HEK293 (cell line): Measurements from ENCODE around the gene SELENOK.

Experiments
- CTCF ChIA-PET: fragments of 350-600 bp; formaldehyde crosslinking; extraction: SDS; loops from one replicate; lab custom pipeline; 2021; ENCODE audit warnings: antibody characterized with exemption; lab: Yijun Ruan, JAX
- POLR2A ChIA-PET: fragments of 300-600 bp; formaldehyde crosslinking; extraction: SDS; loops from one replicate; lab custom pipeline; 2020; ENCODE audit warnings: antibody characterized with exemption, inconsistent platforms; lab: Yijun Ruan, JAX
- H3K27ac ChIP-seq: fragments of 200-500 bp; sonication (Bioruptor generic); 2 replicates; pipeline ENCODE4 v1.5.1; 2014; ENCODE audit warnings: low read depth, low read length, control low read depth, inconsistent platforms; ENCODE audit errors: extremely low read depth
- H3K36me3 ChIP-seq, 2 experiments: fragments of 200-500 bp in 1 of 2; sonication (Bioruptor generic) in 1 of 2; 1 replicate in 1 of 2; 2 replicates in 1 of 2; pipeline ENCODE4 v1.5.1; 2014 to 2017; ENCODE audit warnings: inconsistent platforms in 2 of 2, low read length in 2 of 2; ENCODE audit not compliant: control insufficient read depth in 2 of 2, insufficient read depth in 1 of 2
- H3K4me1 ChIP-seq: fragments of 200-500 bp; sonication (Bioruptor generic); 2 replicates; pipeline ENCODE4 v1.5.1; 2014; ENCODE audit warnings: mild to moderate bottlenecking, low read length, inconsistent platforms; ENCODE audit not compliant: control insufficient read depth, insufficient read depth
- H3K4me3 ChIP-seq: 2 replicates; pipeline ENCODE4 v1.5.1; 2011; ENCODE audit warnings: low read depth, mild to moderate bottlenecking, control low read depth, low read length, moderate library complexity
- H3K9me3 ChIP-seq: fragments of 200-500 bp; sonication (Bioruptor generic); 2 replicates; pipeline ENCODE4 v1.5.1; 2014; ENCODE audit warnings: low read depth, low read length, inconsistent platforms; ENCODE audit not compliant: control insufficient read depth, insufficient read depth
- GLIS1 ChIP-seq: fragments of 450-650 bp; formaldehyde crosslinking; IDR thresholded peaks from 2 replicates; pipeline ENCODE4 v1.5.1; 2016; ENCODE audit warnings: missing biosample characterization, missing genetic modification characterization
- KLF1 ChIP-seq: fragments of 450-650 bp; formaldehyde crosslinking; IDR thresholded peaks from 2 replicates; pipeline ENCODE4 v1.5.1; 2016; ENCODE audit warnings: missing biosample characterization, missing genetic modification characterization
- SCRT2 ChIP-seq: fragments of 450-650 bp; formaldehyde crosslinking; IDR thresholded peaks from 2 replicates; pipeline ENCODE4 v1.5.1; 2016; ENCODE audit warnings: missing biosample characterization, missing genetic modification characterization
- TRIM28 ChIP-seq: IDR thresholded peaks from 2 replicates; pipeline ENCODE4 v1.6.1; 2011; ENCODE audit warnings: low read length, control low read depth, borderline replicate concordance
- YY1 ChIP-seq: fragments of 450-650 bp; formaldehyde crosslinking; IDR thresholded peaks from 2 replicates; pipeline ENCODE4 v1.5.1; 2018; ENCODE audit warnings: missing biosample characterization, missing genetic modification characterization
- ZBTB1 ChIP-seq: fragments of 450-650 bp; formaldehyde crosslinking; IDR thresholded peaks from 2 replicates; pipeline ENCODE4 v1.5.1; 2016; ENCODE audit warnings: missing biosample characterization, missing genetic modification characterization
- ZBTB21 ChIP-seq: fragments of 450-650 bp; formaldehyde crosslinking; IDR thresholded peaks from 2 replicates; pipeline ENCODE4 v1.5.1; 2017; ENCODE audit warnings: missing biosample characterization, missing genetic modification characterization
- ZBTB7A ChIP-seq: fragments of 450-650 bp; formaldehyde crosslinking; IDR thresholded peaks from 2 replicates; pipeline ENCODE4 v1.5.1; 2016; ENCODE audit warnings: low read depth, missing biosample characterization, missing genetic modification characterization
- ZFP3 ChIP-seq: fragments of 450-650 bp; formaldehyde crosslinking; IDR thresholded peaks from 2 replicates; pipeline ENCODE4 v1.5.1; 2016; ENCODE audit warnings: low read depth, missing biosample characterization, missing genetic modification characterization
- ZNF114 ChIP-seq: fragments of 450-650 bp; formaldehyde crosslinking; IDR thresholded peaks from 2 replicates; pipeline ENCODE4 v1.5.0; 2017; ENCODE audit warnings: missing biosample characterization, missing genetic modification characterization
- ZNF133 ChIP-seq: fragments of 450-650 bp; formaldehyde crosslinking; IDR thresholded peaks from 2 replicates; pipeline ENCODE4 v1.5.1; 2016; ENCODE audit warnings: missing biosample characterization, missing genetic modification characterization
- ZNF175 ChIP-seq: fragments of 450-650 bp; formaldehyde crosslinking; IDR thresholded peaks from 2 replicates; pipeline ENCODE4 v1.5.1; 2016; ENCODE audit warnings: missing biosample characterization, missing genetic modification characterization
- ZNF18 ChIP-seq: fragments of 450-650 bp; formaldehyde crosslinking; IDR thresholded peaks from 2 replicates; pipeline ENCODE4 v1.5.1; 2016; ENCODE audit warnings: missing biosample characterization, missing genetic modification characterization
- ZNF2 ChIP-seq: fragments of 450-650 bp; formaldehyde crosslinking; IDR thresholded peaks from 2 replicates; pipeline ENCODE4 v1.5.1; 2016; ENCODE audit warnings: missing biosample characterization, missing genetic modification characterization
- ZNF239 ChIP-seq: fragments of 450-650 bp; formaldehyde crosslinking; IDR thresholded peaks from 2 replicates; pipeline ENCODE4 v1.5.1; 2016; ENCODE audit warnings: missing biosample characterization, missing genetic modification characterization
- ZNF335 ChIP-seq: fragments of 450-650 bp; formaldehyde crosslinking; conservative IDR thresholded peaks from 2 replicates; pipeline ENCODE4 v1.5.1; 2016; ENCODE audit warnings: missing biosample characterization, missing genetic modification characterization
- ZNF404 ChIP-seq: fragments of 450-650 bp; formaldehyde crosslinking; IDR thresholded peaks from 2 replicates; pipeline ENCODE4 v1.5.1; 2017; ENCODE audit warnings: missing biosample characterization, missing genetic modification characterization
- ZNF449 ChIP-seq: fragments of 450-650 bp; formaldehyde crosslinking; IDR thresholded peaks from 2 replicates; pipeline ENCODE4 v1.5.1; 2017; ENCODE audit warnings: missing biosample characterization, mild to moderate bottlenecking, missing genetic modification characterization, moderate library complexity
- ZNF48 ChIP-seq: fragments of 450-650 bp; formaldehyde crosslinking; IDR thresholded peaks from 2 replicates; pipeline ENCODE4 v1.5.1; 2016; ENCODE audit warnings: missing biosample characterization, missing genetic modification characterization
- ZNF600 ChIP-seq: fragments of 450-650 bp; formaldehyde crosslinking; IDR thresholded peaks from 2 replicates; pipeline ENCODE4 v1.5.1; 2016; ENCODE audit warnings: missing biosample characterization, missing genetic modification characterization
- ZNF660 ChIP-seq: fragments of 450-650 bp; IDR thresholded peaks from 2 replicates; pipeline ENCODE4 v1.5.1; 2018; ENCODE audit warnings: missing biosample characterization, mild to moderate bottlenecking, missing genetic modification characterization
- ZNF692 ChIP-seq: fragments of 450-650 bp; formaldehyde crosslinking; IDR thresholded peaks from 2 replicates; pipeline ENCODE4 v1.5.1; 2016; ENCODE audit warnings: missing biosample characterization, missing genetic modification characterization
- ZNF837 ChIP-seq: fragments of 450-650 bp; formaldehyde crosslinking; IDR thresholded peaks from 2 replicates; pipeline ENCODE4 v1.5.1; 2016; ENCODE audit warnings: missing biosample characterization, missing genetic modification characterization
- TF ChIP-seq, protein P1 (sequence below): fragments of 450-650 bp; formaldehyde crosslinking; IDR thresholded peaks from 2 replicates; pipeline ENCODE4 v1.5.1; 2017; ENCODE audit warnings: missing biosample characterization, missing genetic modification characterization

SELENOK gene

DNA sequence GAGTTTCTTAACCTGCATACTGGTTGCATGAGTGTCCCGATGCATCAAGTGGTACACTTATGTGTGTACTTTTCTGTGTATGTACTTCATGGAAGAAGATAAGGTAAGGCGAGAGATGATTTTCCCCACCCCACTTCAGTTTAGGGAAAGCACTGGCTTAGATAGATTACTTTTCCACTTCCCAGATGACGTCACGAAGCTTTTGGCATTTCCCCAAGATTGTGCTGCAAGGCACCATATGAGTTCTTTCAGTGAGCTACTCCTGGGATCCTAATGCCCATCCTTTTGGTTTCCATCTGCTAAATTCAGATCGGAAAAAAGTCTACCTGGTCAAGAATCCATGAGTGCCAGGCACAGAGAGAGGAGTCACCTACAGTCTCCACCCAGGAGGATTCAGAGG is 40.8 kb downstream of the SELENOK start:
- CTCF ChIA-PET, result no interaction called here
- no peaks in the 10 kb centered on the region for H3K4me1 ChIP-seq
- H3K36me3 ChIP-seq, result peaks cover 0 to 41% of the 10 kb centered on the region in 2 experiments; a peak in 2 of 3 replicates
- no peak for TF ChIP-seq ZNF404
- TF ChIP-seq ZBTB21 (tag by site-specific recombination), result 0 out of 2 replicates have a peak, but pooled peaks have one; percentile 15
- TF ChIP-seq, all 188 proteins: peak for 1
- Histone ChIP-seq H3K9me3 (no peaks in the 10 kb centered on the region), H3K27ac (no peak overlapping the region), H3K4me3 (no peak overlapping the region)
- POLR2A ChIA-PET, result no interaction called here

- Histone ChIP-seq H3K36me3 (peaks cover 0 to 33% of the 10 kb centered on the region in 2 experiments; a peak in 2 of 3 replicates), H3K27ac (no peak overlapping the region), H3K4me3 (no peak overlapping the region), H3K9me3 (no peaks in the 10 kb centered on the region), H3K4me1 (no peaks in the 10 kb centered on the region)
- no peak for TF ChIP-seq ZNF175 (tag by site-specific recombination)
- TF ChIP-seq ZNF2, result no peak
- no peak for TF ChIP-seq ZBTB1 (tag by site-specific recombination)
- no peak for TF ChIP-seq TRIM28
- TF ChIP-seq ZNF48 (tag by site-specific recombination), result no peak
- no peak for TF ChIP-seq ZNF114 (tag by site-specific recombination)
- TF ChIP-seq YY1 (tag by site-specific recombination), result no peak
- ChIA-PET POLR2A (no interaction called here), CTCF (no interaction called here)
Measured at GRCh38 chr3:53849916-53850315, 41.7 kb downstream of the SELENOK start.

DNA sequence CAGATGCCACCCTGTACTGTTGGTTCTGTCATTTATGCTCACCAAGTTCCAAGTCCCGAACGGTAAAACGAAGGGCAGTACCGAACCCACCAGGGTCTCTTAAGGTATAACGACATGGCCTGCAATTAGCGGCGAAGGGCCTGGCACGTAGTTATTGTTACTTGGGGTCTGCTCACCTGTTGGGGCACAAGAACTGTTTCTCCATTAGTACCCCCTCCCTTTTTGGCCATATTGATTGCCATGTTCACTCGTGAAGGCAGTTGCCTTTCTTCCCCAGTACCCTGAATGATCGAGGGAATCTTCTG is 44.9 kb downstream of the SELENOK start:
- Histone ChIP-seq H3K4me3 (no peak overlapping the region), H3K27ac (no peak overlapping the region; the same call in 1 of the 2 replicates), H3K4me1 (no peaks in the 10 kb centered on the region), H3K36me3 (peaks cover 0 to 10% of the 10 kb centered on the region in 2 experiments; a peak in 1 of 3 replicates), H3K9me3 (no peaks in the 10 kb centered on the region)
- CTCF ChIA-PET, result interaction anchor here (0.7 kb wide), 1 partner anchor 58 kb away, joined by 3 read pairs; no protein-coding TSS in a partner anchor
- POLR2A ChIA-PET, result no interaction called here
- TF ChIP-seq ZFP3 (tag by site-specific recombination), result no peak
- TF ChIP-seq ZNF335 (tag by site-specific recombination), result peak; percentile 21
- TF ChIP-seq SCRT2, result 0 out of 2 replicates have a peak, but pooled peaks have one; percentile 9

DNA sequence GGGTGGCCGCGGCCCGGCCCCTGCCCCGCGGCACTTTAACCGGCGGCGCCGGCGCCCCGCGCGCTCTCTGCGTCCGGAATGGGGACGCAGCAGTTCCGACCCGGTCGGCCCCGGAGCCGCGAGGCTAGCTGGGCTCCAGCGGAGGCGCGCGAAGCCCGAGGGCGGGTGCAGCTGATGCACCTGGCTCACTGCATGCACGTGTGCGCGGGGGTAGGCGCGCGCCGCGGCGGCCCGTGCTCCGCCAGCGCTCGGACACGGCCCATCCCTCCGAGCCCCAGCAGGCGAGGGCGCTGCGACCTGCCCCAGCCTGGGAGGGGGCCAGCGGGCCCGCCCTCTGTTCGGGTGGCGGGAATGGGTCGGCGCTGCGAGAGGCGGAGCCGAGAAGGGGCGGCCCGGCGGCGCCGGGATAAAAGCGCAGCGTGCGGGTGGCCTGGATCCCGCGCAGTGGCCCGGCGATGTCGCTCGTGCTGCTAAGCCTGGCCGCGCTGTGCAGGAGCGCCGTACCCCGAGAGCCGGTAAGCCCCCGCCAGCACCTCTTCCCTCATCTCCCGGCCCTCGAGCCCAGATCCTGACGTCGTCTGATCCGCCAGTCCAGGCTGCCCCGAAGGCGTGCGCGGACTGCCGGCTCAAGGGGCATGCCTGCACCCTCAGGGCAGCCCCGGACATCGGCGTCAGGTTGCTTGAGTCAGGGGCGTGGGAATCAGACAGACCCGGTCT is 45.4 kb downstream of the SELENOK start, which contains the start of the genes CHDH and IL17RB:
Gene CHDH (minus strand): TSS at position 286 of the 717 bp plus-strand sequence. CDS start 22,411 bp downstream, outside the sequence.
Gene IL17RB (plus strand): TSS at position 435 of the 717 bp plus-strand sequence. CDS start 21 bp downstream, at position 456.
- no peaks in the 10 kb centered on the region for H3K9me3 ChIP-seq
- peak within 1 kb of the TSS; percentile 72; the same call in 1 of the 2 replicates for H3K27ac ChIP-seq
- peak within 1 kb of the TSS; percentile 44 for H3K4me3 ChIP-seq
- no peaks in the 10 kb centered on the region for H3K4me1 ChIP-seq
- POLR2A ChIA-PET, result interaction anchor here (1.2 kb wide), 1 partner anchor 17 kb away, joined by 4 read pairs; no protein-coding TSS in a partner anchor
- CTCF ChIA-PET, result no interaction called here
- H3K36me3 ChIP-seq, result peaks cover 0 to 10% of the 10 kb centered on the region in 2 experiments; a peak in 1 of 3 replicates
- TF ChIP-seq ZBTB7A (tag by site-specific recombination), result no peak
- no peak for TF ChIP-seq ZNF239
- TF ChIP-seq ZNF692 (tag by site-specific recombination), result 0 out of 2 replicates have a peak, but pooled peaks have one; percentile 52
- TF ChIP-seq KLF1 (tag by site-specific recombination), result peak; percentile 37; the same call in 1 of the 2 replicates
- TF ChIP-seq ZNF837 (tag by site-specific recombination), result no peak
- TF ChIP-seq ZNF18 (tag by site-specific recombination), result no peak
- TF ChIP-seq, protein P1, sequence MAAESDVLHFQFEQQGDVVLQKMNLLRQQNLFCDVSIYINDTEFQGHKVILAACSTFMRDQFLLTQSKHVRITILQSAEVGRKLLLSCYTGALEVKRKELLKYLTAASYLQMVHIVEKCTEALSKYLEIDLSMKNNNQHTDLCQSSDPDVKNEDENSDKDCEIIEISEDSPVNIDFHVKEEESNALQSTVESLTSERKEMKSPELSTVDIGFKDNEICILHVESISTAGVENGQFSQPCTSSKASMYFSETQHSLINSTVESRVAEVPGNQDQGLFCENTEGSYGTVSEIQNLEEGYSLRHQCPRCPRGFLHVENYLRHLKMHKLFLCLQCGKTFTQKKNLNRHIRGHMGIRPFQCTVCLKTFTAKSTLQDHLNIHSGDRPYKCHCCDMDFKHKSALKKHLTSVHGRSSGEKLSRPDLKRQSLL, result no peak
- 0 out of 2 replicates have a peak, but pooled peaks have one; percentile 48 for TF ChIP-seq ZNF600 (tag by site-specific recombination)
- no peak for TF ChIP-seq ZNF133 (tag by site-specific recombination)
- TF ChIP-seq ZNF660 (tag by site-specific recombination), result peak; percentile 63; the same call in 1 of the 2 replicates
- peak; percentile 60 for TF ChIP-seq GLIS1 (tag by site-specific recombination)
- 0 out of 2 replicates have a peak, but pooled peaks have one; percentile 28 for TF ChIP-seq ZNF449 (tag by site-specific recombination)
